Adipocyte (in vitro differentiated cells): Measurements from ENCODE around the gene UNC5A.

Experiments used
- DNase-seq: peaks from one replicate; pipeline ENCODE4 v3.0.0-alpha.2; 2015; ENCODE audit warnings: low read depth
- H3K27me3 ChIP-seq: replicated peaks from 2 replicates; pipeline ENCODE4 v1.7.0; 2013; ENCODE audit warnings: mild to moderate bottlenecking, low read length, moderate library complexity; ENCODE audit not compliant: control insufficient read depth, insufficient read depth
- H3K36me3 ChIP-seq: 2 replicates; pipeline ENCODE4 v1.7.0; 2013; ENCODE audit warnings: low read length, mild to moderate bottlenecking, moderate library complexity; ENCODE audit not compliant: control insufficient read depth, insufficient read depth, severe bottlenecking
- H3K4me1 ChIP-seq: 2 replicates; pipeline ENCODE4 v1.7.0; 2013; ENCODE audit warnings: mild to moderate bottlenecking, low read length, moderate library complexity; ENCODE audit not compliant: control insufficient read depth, insufficient read depth
- H3K4me3 ChIP-seq: 2 replicates; pipeline ENCODE4 v1.7.0; 2013; ENCODE audit warnings: mild to moderate bottlenecking, low read length, moderate library complexity
- H3K9ac ChIP-seq: 2 replicates; pipeline ENCODE4 v1.7.0; 2013; ENCODE audit warnings: mild to moderate bottlenecking, low read length, moderate library complexity
- H3K9me3 ChIP-seq: 2 replicates; pipeline ENCODE4 v1.7.0; 2013; ENCODE audit warnings: mild to moderate bottlenecking, low read length, moderate library complexity; ENCODE audit not compliant: control insufficient read depth

UNC5A gene

GRCh38 chr5:176774216-176775171 lies 35.9 kb upstream of the UNC5A start:
- Histone ChIP-seq H3K9ac (no peak overlapping the region), H3K4me1 (no peaks in the 10 kb centered on the region), H3K4me3 (no peak overlapping the region), H3K27me3 (peaks cover 64% of the 10 kb centered on the region), H3K9me3 (peaks cover 8% of the 10 kb centered on the region), H3K36me3 (no peaks in the 10 kb centered on the region)
- no peak for DNase-seq

GRCh38 chr5:176775409-176775808 lies 35.0 kb upstream of the UNC5A start:
- peaks cover 73% of the 10 kb centered on the region for H3K27me3 ChIP-seq
- H3K9ac ChIP-seq = no peak overlapping the region
- peaks cover 14% of the 10 kb centered on the region for H3K9me3 ChIP-seq
- no peaks in the 10 kb centered on the region for H3K4me1 ChIP-seq
- H3K4me3 ChIP-seq = no peak overlapping the region
- no peak for DNase-seq
- H3K36me3 ChIP-seq = no peaks in the 10 kb centered on the region

GRCh38 chr5:176776141-176776865 lies 34.1 kb upstream of the UNC5A start:
- Histone ChIP-seq H3K27me3 (peaks cover 79% of the 10 kb centered on the region), H3K36me3 (no peaks in the 10 kb centered on the region), H3K4me1 (no peaks in the 10 kb centered on the region), H3K9ac (no peak overlapping the region), H3K4me3 (no peak overlapping the region), H3K9me3 (peaks cover 14% of the 10 kb centered on the region)
- DNase-seq = no peak

- peaks cover 82% of the 10 kb centered on the region for H3K27me3 ChIP-seq
- no peaks in the 10 kb centered on the region for H3K4me1 ChIP-seq
- DNase-seq = no peak
- no peaks in the 10 kb centered on the region for H3K36me3 ChIP-seq
- H3K9ac ChIP-seq = no peak overlapping the region
- H3K9me3 ChIP-seq = peaks cover 14% of the 10 kb centered on the region
- H3K4me3 ChIP-seq = no peak overlapping the region
Observed at GRCh38 chr5:176776916-176777315, 33.4 kb upstream of the UNC5A start.

GRCh38 chr5:176778921-176779465 lies 31.4 kb upstream of the UNC5A start:
- Histone ChIP-seq H3K9ac (no peak overlapping the region), H3K9me3 (peaks cover 6% of the 10 kb centered on the region), H3K27me3 (peaks cover 71% of the 10 kb centered on the region), H3K4me3 (no peak overlapping the region), H3K4me1 (no peaks in the 10 kb centered on the region), H3K36me3 (no peaks in the 10 kb centered on the region)
- no peak for DNase-seq

GRCh38 chr5:176779537-176779936 lies 30.8 kb upstream of the UNC5A start:
- DNase-seq = no peak
- Histone ChIP-seq H3K4me3 (no peak overlapping the region), H3K9ac (no peak overlapping the region), H3K9me3 (peaks cover 6% of the 10 kb centered on the region), H3K4me1 (no peaks in the 10 kb centered on the region), H3K36me3 (no peaks in the 10 kb centered on the region), H3K27me3 (peaks cover 68% of the 10 kb centered on the region)

- Histone ChIP-seq H3K36me3 (no peaks in the 10 kb centered on the region), H3K27me3 (peaks cover 67% of the 10 kb centered on the region), H3K4me3 (no peak overlapping the region), H3K4me1 (no peaks in the 10 kb centered on the region), H3K9ac (no peak overlapping the region), H3K9me3 (peaks cover 6% of the 10 kb centered on the region)
- no peak for DNase-seq
Observed at GRCh38 chr5:176780176-176781053, 29.9 kb upstream of the UNC5A start.

GRCh38 chr5:176781054-176781375 lies 29.3 kb upstream of the UNC5A start:
- H3K27me3 ChIP-seq = peaks cover 64% of the 10 kb centered on the region
- H3K9me3 ChIP-seq = peaks cover 6% of the 10 kb centered on the region
- H3K4me3 ChIP-seq = no peak overlapping the region
- no peak overlapping the region for H3K9ac ChIP-seq
- no peaks in the 10 kb centered on the region for H3K36me3 ChIP-seq
- H3K4me1 ChIP-seq = no peaks in the 10 kb centered on the region
- no peak for DNase-seq

- peaks cover 6% of the 10 kb centered on the region for H3K9me3 ChIP-seq
- no peak overlapping the region for H3K9ac ChIP-seq
- no peaks in the 10 kb centered on the region for H3K4me1 ChIP-seq
- H3K27me3 ChIP-seq = peaks cover 60% of the 10 kb centered on the region
- H3K4me3 ChIP-seq = no peak overlapping the region
- DNase-seq = no peak
- H3K36me3 ChIP-seq = no peaks in the 10 kb centered on the region
Observed at GRCh38 chr5:176781638-176782570, 28.5 kb upstream of the UNC5A start.
